Caco-2 (cell line): ENCODE data around the gene PTPRN2. TPM values are rescaled to one million over a fixed set of nuclear protein-coding genes. Genes with fewer than 3 reads are reported as not detected.
"Not testable (repeated sequence)": the region's sequence is repeated elsewhere in the genome, so short reads cannot be mapped to it uniquely, and the experiment has no call there.

Source experiments
- BruUV-seq: library from RNA; stranded (reverse); fragments of 400-500 nt; replicated peaks from 2 replicates; lab custom pipeline; 2021; lab: Mats Ljungman, UMichigan
- CTCF ChIA-PET: fragments of 300-600 bp; sonication (Branson Sonifier 250); formaldehyde crosslinking; loops from one replicate; lab custom pipeline; 2022; ENCODE audit warnings: antibody characterized with exemption; lab: Charles Lee
- POLR2A ChIA-PET: fragments of 300-600 bp; sonication (Branson Sonifier 250); formaldehyde crosslinking; loops from one replicate; lab custom pipeline; 2022; ENCODE audit warnings: antibody characterized with exemption; lab: Charles Lee
- DNase-seq, 2 experiments: peaks; one replicate each; pipeline versions ENCODE4 v3.0.0 to v3.0.0-alpha.2; 2020 to 2022
- H3K27me3 ChIP-seq: replicated peaks from 2 replicates; pipeline ENCODE4 v1.6.0; 2011; ENCODE audit warnings: low read length; ENCODE audit not compliant: control insufficient read depth, insufficient read depth
- H3K36me3 ChIP-seq: 2 replicates; pipeline ENCODE4 v1.5.1; 2011; ENCODE audit warnings: low read length; ENCODE audit not compliant: control insufficient read depth, insufficient read depth
- H3K4me1 ChIP-seq: fragments of 250-450 bp; sonication (Bioruptor Pico); 2 replicates; pipeline ENCODE4 v1.5.1; 2020; ENCODE audit warnings: mild to moderate bottlenecking
- H3K4me3 ChIP-seq: 2 replicates; pipeline ENCODE4 v1.5.1; 2011; ENCODE audit warnings: low read depth, mild to moderate bottlenecking, control low read depth, low read length
- H3K9me3 ChIP-seq: fragments of 250-450 bp; sonication (Bioruptor Pico); 2 replicates; pipeline ENCODE4 v1.5.1; 2020; ENCODE audit warnings: mild to moderate bottlenecking, moderate library complexity
- H3K27ac Mint-ChIP-seq: one replicate; pipeline ENCODE4 v1.8.0; 2022; ENCODE audit warnings: mixed read lengths; ENCODE audit not compliant: unreplicated experiment
- H3K27me3 Mint-ChIP-seq: one replicate; pipeline ENCODE4 v1.8.0; 2022; ENCODE audit warnings: mixed read lengths; ENCODE audit not compliant: insufficient read depth, unreplicated experiment
- H3K36me3 Mint-ChIP-seq: one replicate; pipeline ENCODE4 v1.8.0; 2022; ENCODE audit warnings: mild to moderate bottlenecking, mixed read lengths; ENCODE audit not compliant: insufficient read depth, unreplicated experiment
- H3K4me1 Mint-ChIP-seq: one replicate; pipeline ENCODE4 v1.8.0; 2022; ENCODE audit warnings: low read depth, mixed read lengths; ENCODE audit not compliant: unreplicated experiment
- H3K4me3 Mint-ChIP-seq: one replicate; pipeline ENCODE4 v1.8.0; 2022; ENCODE audit warnings: mild to moderate bottlenecking, moderate library complexity, mixed read lengths; ENCODE audit not compliant: unreplicated experiment
- H3K9me3 Mint-ChIP-seq: one replicate; pipeline ENCODE4 v1.8.0; 2022; ENCODE audit warnings: mixed read lengths; ENCODE audit not compliant: unreplicated experiment
- CTCF ChIP-seq, 2 experiments: fragments of 200-600 bp in 1 of 2; IDR thresholded peaks; 1 replicate in 1 of 2; 2 replicates in 1 of 2; pipeline versions ENCODE4 v1.5.1 to v1.8.0; 2011 to 2022; ENCODE audit warnings: antibody characterized with exemption in 1 of 2, control low read depth in 1 of 2, inconsistent platforms in 1 of 2, low read depth in 1 of 2, low read length in 1 of 2, mild to moderate bottlenecking in 1 of 2, moderate library complexity in 1 of 2; ENCODE audit not compliant: insufficient read depth in 1 of 2, severe bottlenecking in 1 of 2, unreplicated experiment in 1 of 2
- intact Hi-C: fragments of 100-400 bp; cut with micrococcal nuclease; formaldehyde crosslinking; loops from one replicate; pipeline ENCODE4 v1.10.0; 2022; ENCODE audit not compliant: unreplicated experiment
- total RNA-seq: library from RNA; stranded (reverse); gene quantifications from 2 replicates; pipeline ENCODE4 v1.2.3, GENCODE V29; 2022

Gene PTPRN2
- total RNA-seq, 1 experiment from 2014 or later = 1.4 TPM

GRCh38 chr7:158308001-158308400 is 279.6 kb downstream of the PTPRN2 start:
- no peak overlapping the region for H3K4me3 Mint-ChIP-seq
- Histone ChIP-seq H3K36me3 (no peaks in the 10 kb centered on the region), H3K4me1 (no peaks in the 10 kb centered on the region), H3K9me3 (peaks cover 19% of the 10 kb centered on the region), H3K4me3 (no peak overlapping the region), H3K27me3 (no peaks in the 10 kb centered on the region)
- H3K4me1 Mint-ChIP-seq = no peaks in the 10 kb centered on the region
- no peak for DNase-seq
- H3K27ac Mint-ChIP-seq = no peak overlapping the region
- no peak for TF ChIP-seq CTCF (IDR thresholded peaks at IDR 0.05; ENCODE audit: insufficient read depth in 1 of 2, low read depth in 1 of 2, low read length in 1 of 2, severe bottlenecking in 1 of 2, unreplicated experiment in 1 of 2)
- H3K9me3 Mint-ChIP-seq = peaks cover 29% of the 10 kb centered on the region
- intact Hi-C loops = no loop called here
- ChIA-PET POLR2A (no interaction called here), CTCF (no interaction called here)
- BruUV-seq = no TSS peak
- H3K36me3 Mint-ChIP-seq = no peaks in the 10 kb centered on the region
- no peaks in the 10 kb centered on the region for H3K27me3 Mint-ChIP-seq

- H3K4me3 Mint-ChIP-seq, intact Hi-C loops, H3K36me3 ChIP-seq, BruUV-seq, H3K36me3 Mint-ChIP-seq, H3K4me1 Mint-ChIP-seq, CTCF ChIA-PET, H3K27ac Mint-ChIP-seq, H3K4me1 ChIP-seq, H3K27me3 Mint-ChIP-seq, POLR2A ChIA-PET, H3K4me3 ChIP-seq, DNase-seq, H3K27me3 ChIP-seq: not testable (repeated sequence)
- H3K9me3 Mint-ChIP-seq = peaks cover 22% of the 10 kb centered on the region
- peaks cover 15% of the 10 kb centered on the region for H3K9me3 ChIP-seq
Measured at GRCh38 chr7:158304072-158304471, 283.6 kb downstream of the PTPRN2 start.

- intact Hi-C loops = no loop called here
- CTCF ChIA-PET = no interaction called here
Measured at GRCh38 chr7:158303121-158303520, 284.5 kb downstream of the PTPRN2 start.

More at GRCh38 chr7:158303121-158303520, 284.5 kb downstream of the PTPRN2 start:
- Mint-ChIP-seq H3K9me3 (peaks cover 26% of the 10 kb centered on the region), H3K27me3 (no peaks in the 10 kb centered on the region), H3K4me3 (no peak overlapping the region), H3K36me3 (peaks cover 6% of the 10 kb centered on the region), H3K27ac (no peak overlapping the region), H3K4me1 (no peaks in the 10 kb centered on the region)
- Histone ChIP-seq H3K4me3 (no peak overlapping the region), H3K9me3 (peaks cover 10% of the 10 kb centered on the region), H3K36me3 (no peaks in the 10 kb centered on the region), H3K27me3 (no peaks in the 10 kb centered on the region), H3K4me1 (no peaks in the 10 kb centered on the region)
- POLR2A ChIA-PET = no interaction called here
- BruUV-seq = no TSS peak
- no peak for TF ChIP-seq CTCF (IDR thresholded peaks at IDR 0.05; ENCODE audit: insufficient read depth in 1 of 2, low read depth in 1 of 2, low read length in 1 of 2, severe bottlenecking in 1 of 2, unreplicated experiment in 1 of 2)
- no peak for DNase-seq
